HG02970 (cell line): Measurements from ENCODE around the gene GUCY2C.
"Not testable (repeated sequence)": the region's sequence is repeated elsewhere in the genome, so short reads cannot be mapped to it uniquely, and the experiment has no call there.

Experiments used
- ATAC-seq: cut with Tn5 transposase; IDR thresholded peaks from one replicate; pipeline ENCODE4 v1.9.1; 2021; ENCODE audit warnings: mild to moderate bottlenecking, moderate library complexity, moderate number of reproducible peaks; ENCODE audit not compliant: unreplicated experiment, low FRiP score

The GUCY2C gene

GRCh38 chr12:14689144-14689543 is 7.3 kb downstream of the GUCY2C start:
- ATAC-seq: no peak

- not testable (repeated sequence) for ATAC-seq
Observed at GRCh38 chr12:14682231-14682630, 14.2 kb downstream of the GUCY2C start.

GRCh38 chr12:14681625-14682024 is 14.8 kb downstream of the GUCY2C start:
- no peak for ATAC-seq

GRCh38 chr12:14681190-14681589 is 15.2 kb downstream of the GUCY2C start:
- ATAC-seq: no peak

GRCh38 chr12:14678547-14679150 is 17.8 kb downstream of the GUCY2C start:
- ATAC-seq: no peak

- ATAC-seq: no peak
Observed at GRCh38 chr12:14668591-14668990, 27.8 kb downstream of the GUCY2C start.

GRCh38 chr12:14665354-14666348 is 30.7 kb downstream of the GUCY2C start:
- no peak for ATAC-seq

- ATAC-seq: no peak
Observed at GRCh38 chr12:14664434-14665023, 31.9 kb downstream of the GUCY2C start.

- ATAC-seq: no peak
Observed at GRCh38 chr12:14663002-14663401, 33.4 kb downstream of the GUCY2C start.

- no peak for ATAC-seq
Observed at GRCh38 chr12:14656846-14657245, 39.6 kb downstream of the GUCY2C start.

- no peak for ATAC-seq
Observed at GRCh38 chr12:14655284-14655683, 41.1 kb downstream of the GUCY2C start.

- ATAC-seq: no peak
Observed at GRCh38 chr12:14654842-14655241, 41.6 kb downstream of the GUCY2C start.

GRCh38 chr12:14654416-14654815 is 42.0 kb downstream of the GUCY2C start:
- no peak for ATAC-seq

GRCh38 chr12:14652483-14652882 is 43.9 kb downstream of the GUCY2C start:
- ATAC-seq: no peak

GRCh38 chr12:14651371-14651770 is 45.0 kb downstream of the GUCY2C start:
- no peak for ATAC-seq

GRCh38 chr12:14650789-14651188 is 45.6 kb downstream of the GUCY2C start:
- ATAC-seq: no peak

GRCh38 chr12:14647028-14647750 is 49.2 kb downstream of the GUCY2C start:
- ATAC-seq: no peak

GRCh38 chr12:14643251-14643650 is 53.1 kb downstream of the GUCY2C start:
- no peak for ATAC-seq

GRCh38 chr12:14638066-14638465 is 58.3 kb downstream of the GUCY2C start:
- ATAC-seq: no peak

- ATAC-seq: no peak
Observed at GRCh38 chr12:14635776-14636175, 60.6 kb downstream of the GUCY2C start.

- ATAC-seq: no peak
Observed at GRCh38 chr12:14630793-14631192, 65.6 kb downstream of the GUCY2C start.
